MCF 10A (cell line): ENCODE data around the gene CD180. TPM values are rescaled to one million over a fixed set of nuclear protein-coding genes. Genes with fewer than 3 reads are reported as not detected.
"Not testable (repeated sequence)": the region's sequence is repeated elsewhere in the genome, so short reads cannot be mapped to it uniquely, and the experiment has no call there.

Experiments used
- BruUV-seq: library from RNA; stranded (reverse); fragments of 400-500 nt; replicated peaks from 2 replicates; lab custom pipeline; 2021; lab: Mats Ljungman, UMichigan
- CTCF ChIA-PET: fragments of 300-600 bp; sonication (Branson Sonifier 250); formaldehyde crosslinking; extraction: SDS; loops from one replicate; lab custom pipeline; 2021; ENCODE audit warnings: antibody characterized with exemption, inconsistent platforms; lab: Yijun Ruan, JAX
- POLR2A ChIA-PET: fragments of 300-600, 350-650 bp; sonication (Branson Sonifier 250); formaldehyde crosslinking; extraction: SDS; loops from one replicate; lab custom pipeline; 2020; ENCODE audit warnings: antibody characterized with exemption, inconsistent platforms; lab: Yijun Ruan, JAX
- DNase-seq: peaks from one replicate; pipeline ENCODE4 v3.0.0-alpha.2; 2018; ENCODE audit not compliant: unreplicated experiment
- H3K27ac Mint-ChIP-seq: one replicate; pipeline ENCODE4 v1.8.0; 2022; ENCODE audit warnings: mild to moderate bottlenecking, low read depth, mixed read lengths; ENCODE audit not compliant: unreplicated experiment
- H3K27me3 Mint-ChIP-seq: one replicate; pipeline ENCODE4 v1.8.0; 2022; ENCODE audit warnings: mixed read lengths; ENCODE audit not compliant: insufficient read depth, unreplicated experiment
- H3K36me3 Mint-ChIP-seq: one replicate; pipeline ENCODE4 v1.8.0; 2022; ENCODE audit warnings: mild to moderate bottlenecking, moderate library complexity, mixed read lengths; ENCODE audit not compliant: insufficient read depth, unreplicated experiment
- H3K4me1 Mint-ChIP-seq: one replicate; pipeline ENCODE4 v1.8.0; 2022; ENCODE audit warnings: mixed read lengths; ENCODE audit not compliant: insufficient read depth, unreplicated experiment
- H3K4me3 Mint-ChIP-seq: one replicate; pipeline ENCODE4 v1.8.0; 2022; ENCODE audit warnings: mild to moderate bottlenecking, moderate library complexity, mixed read lengths; ENCODE audit not compliant: unreplicated experiment
- H3K9me3 Mint-ChIP-seq: one replicate; pipeline ENCODE4 v1.8.0; 2022; ENCODE audit warnings: mixed read lengths; ENCODE audit not compliant: unreplicated experiment
- intact Hi-C: fragments of 100-400 bp; cut with micrococcal nuclease; formaldehyde crosslinking; loops from 2 replicates; pipeline ENCODE4 v1.14.1; 2022
- total RNA-seq: library from RNA; stranded (reverse); gene quantifications from 2 replicates; pipeline ENCODE4 v1.2.3, GENCODE V29; 2022
- TF ChIP-seq, protein P1 (sequence below): fragments of 200-600 bp; IDR thresholded peaks from one replicate; pipeline ENCODE4 v1.8.0; 2022; ENCODE audit warnings: antibody characterized with exemption, mild to moderate bottlenecking; ENCODE audit not compliant: unreplicated experiment

CD180 gene
- total RNA-seq, 1 experiment from 2014 or later = 0.07 TPM

DNA sequence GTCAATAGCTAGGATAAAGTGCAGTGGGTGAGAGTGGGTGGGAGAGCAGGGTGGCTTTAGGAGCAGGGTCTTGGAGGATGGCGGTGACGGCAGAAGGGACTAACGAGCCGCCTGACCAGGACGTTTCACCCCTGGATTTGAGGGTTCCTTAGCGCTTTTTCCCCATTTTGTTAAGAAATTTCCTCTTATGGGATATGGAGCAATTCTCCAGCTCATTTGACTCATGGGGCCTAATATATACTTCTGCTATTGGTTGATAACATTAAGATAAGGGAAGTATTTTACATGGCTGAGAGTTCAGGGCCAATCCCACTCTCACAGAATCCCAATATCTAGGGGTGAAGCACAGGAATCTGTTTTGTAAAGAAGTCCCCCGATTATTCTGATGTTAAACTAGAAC lies 17.6 kb downstream of the CD180 start:
- no peaks in the 10 kb centered on the region for H3K36me3 Mint-ChIP-seq
- TF ChIP-seq, protein P1, sequence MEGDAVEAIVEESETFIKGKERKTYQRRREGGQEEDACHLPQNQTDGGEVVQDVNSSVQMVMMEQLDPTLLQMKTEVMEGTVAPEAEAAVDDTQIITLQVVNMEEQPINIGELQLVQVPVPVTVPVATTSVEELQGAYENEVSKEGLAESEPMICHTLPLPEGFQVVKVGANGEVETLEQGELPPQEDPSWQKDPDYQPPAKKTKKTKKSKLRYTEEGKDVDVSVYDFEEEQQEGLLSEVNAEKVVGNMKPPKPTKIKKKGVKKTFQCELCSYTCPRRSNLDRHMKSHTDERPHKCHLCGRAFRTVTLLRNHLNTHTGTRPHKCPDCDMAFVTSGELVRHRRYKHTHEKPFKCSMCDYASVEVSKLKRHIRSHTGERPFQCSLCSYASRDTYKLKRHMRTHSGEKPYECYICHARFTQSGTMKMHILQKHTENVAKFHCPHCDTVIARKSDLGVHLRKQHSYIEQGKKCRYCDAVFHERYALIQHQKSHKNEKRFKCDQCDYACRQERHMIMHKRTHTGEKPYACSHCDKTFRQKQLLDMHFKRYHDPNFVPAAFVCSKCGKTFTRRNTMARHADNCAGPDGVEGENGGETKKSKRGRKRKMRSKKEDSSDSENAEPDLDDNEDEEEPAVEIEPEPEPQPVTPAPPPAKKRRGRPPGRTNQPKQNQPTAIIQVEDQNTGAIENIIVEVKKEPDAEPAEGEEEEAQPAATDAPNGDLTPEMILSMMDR = no peak
- no TSS peak for BruUV-seq
- H3K9me3 Mint-ChIP-seq = peaks cover 20% of the 10 kb centered on the region
- no peak for DNase-seq
- H3K4me3 Mint-ChIP-seq = no peak overlapping the region
- H3K27ac Mint-ChIP-seq = no peak overlapping the region
- intact Hi-C loops = no loop called here
- ChIA-PET CTCF (interaction anchor here (0.5 to 0.8 kb wide), 4 partner anchors 29 to 1485 kb away, joined by 3 to 6 read pairs (median 4); no protein-coding TSS in a partner anchor), POLR2A (no interaction called here)
- H3K27me3 Mint-ChIP-seq = no peaks in the 10 kb centered on the region
- peaks cover 16% of the 10 kb centered on the region for H3K4me1 Mint-ChIP-seq

DNA sequence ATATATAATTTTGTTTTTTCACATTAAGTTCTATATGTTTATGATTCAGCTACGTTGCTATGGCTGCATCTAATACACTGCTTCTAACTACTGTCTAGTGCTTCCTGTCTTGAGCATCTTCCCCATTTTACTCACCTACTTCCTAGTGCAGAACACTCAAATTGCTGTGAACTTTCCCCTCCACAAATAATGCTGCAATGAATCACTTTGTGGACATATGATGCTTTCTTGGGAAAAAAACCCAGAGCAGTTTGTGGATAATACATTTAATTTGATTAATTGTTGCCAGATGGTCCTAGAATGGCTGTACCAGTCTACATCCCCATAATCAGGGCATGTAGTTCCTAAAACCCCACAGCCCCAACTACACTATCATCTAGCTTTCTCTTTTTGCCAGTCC lies 18.5 kb downstream of the CD180 start:
- Mint-ChIP-seq H3K36me3 (no peaks in the 10 kb centered on the region), H3K27ac (no peak overlapping the region), H3K4me1 (peaks cover 14% of the 10 kb centered on the region), H3K4me3 (no peak overlapping the region), H3K9me3 (peaks cover 20% of the 10 kb centered on the region), H3K27me3 (no peaks in the 10 kb centered on the region)
- ChIA-PET POLR2A (no interaction called here), CTCF (interaction anchor here (0.5 to 1.5 kb wide), 3 partner anchors 11 to 371 kb away, joined by 3 to 6 read pairs (median 3); no protein-coding TSS in a partner anchor)
- no TSS peak for BruUV-seq
- intact Hi-C loops = no loop called here
- no peak for DNase-seq
- TF ChIP-seq, protein P1 = no peak

DNA sequence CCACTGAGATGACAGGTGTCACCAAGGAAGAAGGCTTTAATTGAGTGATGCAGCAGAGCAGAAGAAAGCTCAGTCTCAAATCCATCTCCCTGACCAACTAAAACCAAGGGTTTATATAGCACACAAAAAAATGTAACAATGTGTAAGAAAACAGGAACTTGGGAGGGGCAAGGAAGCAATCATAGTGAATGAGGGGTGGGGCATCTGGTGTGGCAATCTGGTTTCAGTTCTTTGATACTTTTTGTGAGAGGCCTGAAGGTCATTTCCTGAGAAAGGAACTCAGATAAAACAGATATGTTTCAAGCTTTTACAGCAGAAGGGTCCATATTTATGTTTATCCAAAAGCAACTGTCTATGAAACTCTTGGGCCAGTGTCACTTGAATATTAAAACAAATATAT lies 19.7 kb downstream of the CD180 start:
- no peak overlapping the region for H3K4me3 Mint-ChIP-seq
- H3K9me3 Mint-ChIP-seq = peaks cover 20% of the 10 kb centered on the region
- H3K36me3 Mint-ChIP-seq = no peaks in the 10 kb centered on the region
- ChIA-PET POLR2A (no interaction called here), CTCF (interaction anchor here (1.3 to 1.5 kb wide), 2 partner anchors 10 to 15 kb away, joined by 3 to 8 read pairs; no protein-coding TSS in a partner anchor)
- intact Hi-C loops = no loop called here
- no peak overlapping the region for H3K27ac Mint-ChIP-seq
- H3K4me1 Mint-ChIP-seq = peaks cover 2% of the 10 kb centered on the region
- TF ChIP-seq, protein P1 = no peak
- no peak for DNase-seq
- BruUV-seq = no TSS peak
- H3K27me3 Mint-ChIP-seq = no peaks in the 10 kb centered on the region

DNA sequence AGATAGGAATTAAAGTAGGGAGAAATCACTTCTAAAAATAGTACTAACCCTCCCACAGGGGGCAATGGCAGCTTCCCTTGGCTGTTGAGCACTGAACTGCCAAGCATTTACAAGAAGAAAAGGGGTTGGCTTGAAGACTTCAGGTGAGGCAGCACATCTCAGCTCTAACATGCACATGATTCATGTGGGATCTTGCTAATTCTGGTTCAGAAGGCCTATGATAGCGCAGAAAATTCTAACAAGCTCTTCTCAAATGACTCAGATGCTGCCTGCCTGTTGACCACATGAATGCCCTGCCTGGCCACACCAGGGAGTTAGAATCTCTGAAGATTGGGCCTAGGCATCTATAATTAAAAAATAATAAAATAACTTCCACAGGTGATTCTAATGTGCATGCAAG lies 22.6 kb downstream of the CD180 start:
- Mint-ChIP-seq H3K4me3 (no peak overlapping the region), H3K9me3 (peaks cover 20% of the 10 kb centered on the region)
- POLR2A ChIA-PET = interaction anchor here (1.1 to 2.0 kb wide), 2 partner anchors 28 to 34 kb away, joined by 5 to 7 read pairs; no protein-coding TSS in a partner anchor

DNA sequence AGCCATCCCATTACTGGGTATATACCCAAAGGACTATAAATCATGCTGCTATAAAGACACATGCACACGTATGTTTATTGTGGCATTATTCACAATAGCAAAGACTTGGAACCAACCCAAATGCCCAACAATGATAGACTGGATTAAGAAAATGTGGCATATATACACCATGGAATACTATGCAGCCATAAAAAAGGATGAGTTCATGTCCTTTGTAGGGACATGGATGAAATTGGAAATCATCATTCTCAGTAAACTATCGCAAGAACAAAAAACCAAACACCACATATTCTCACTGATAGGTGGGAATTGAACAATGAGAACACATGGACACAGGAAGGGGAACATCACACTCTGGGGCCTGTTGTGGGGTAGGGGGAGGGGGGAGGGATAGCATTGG lies 23.2 kb downstream of the CD180 start:
- peaks cover 20% of the 10 kb centered on the region for H3K9me3 Mint-ChIP-seq
- H3K27me3 Mint-ChIP-seq, H3K27ac Mint-ChIP-seq, intact Hi-C loops, H3K36me3 Mint-ChIP-seq, H3K4me1 Mint-ChIP-seq, DNase-seq, H3K4me3 Mint-ChIP-seq, BruUV-seq: not testable (repeated sequence)
- ChIA-PET CTCF (interaction anchor here (0.6 kb wide), 1 partner anchor 1113 kb away, joined by 4 read pairs; no protein-coding TSS in a partner anchor), POLR2A (interaction anchor here (1.1 kb wide), 1 partner anchor 28 kb away, joined by 5 read pairs; no protein-coding TSS in a partner anchor)

More for the DNA sequence above, 22.6 kb downstream of the CD180 start:
- no peaks in the 10 kb centered on the region for H3K36me3 Mint-ChIP-seq
- no peaks in the 10 kb centered on the region for H3K27me3 Mint-ChIP-seq
- no peak for DNase-seq
- TF ChIP-seq, protein P1 = no peak
- H3K4me1 Mint-ChIP-seq = no peaks in the 10 kb centered on the region
- no TSS peak for BruUV-seq
- CTCF ChIA-PET = interaction anchor here (0.6 to 1.6 kb wide), 2 partner anchors 10 to 1113 kb away, joined by 4 to 6 read pairs; no protein-coding TSS in a partner anchor
- intact Hi-C loops = no loop called here
- H3K27ac Mint-ChIP-seq = no peak overlapping the region
